Cardiac fibroblast (primary cell): Measurements from ENCODE around the gene CFAP91.

Experiments
- DNase-seq, 2 donors: peaks; one replicate each; pipeline versions ENCODE4 v3.0.0 to v3.0.0-alpha.2; 2010; ENCODE audit warnings: low read depth in 2 of 2
- H3K4me3 ChIP-seq, 2 donors: replicated peaks in 1 of 2; 1 replicate in 1 of 2; 2 replicates in 1 of 2; pipeline ENCODE4 v1.5.1; 2011; ENCODE audit warnings: low read depth in 2 of 2, low read length in 2 of 2, mild to moderate bottlenecking in 2 of 2, moderate library complexity in 1 of 2
- TF ChIP-seq, protein P1 (sequence below): IDR thresholded peaks from one replicate; pipeline ENCODE4 v1.5.1; 2011; ENCODE audit warnings: low read depth, mild to moderate bottlenecking, low read length, inconsistent platforms

Gene CFAP91

DNA sequence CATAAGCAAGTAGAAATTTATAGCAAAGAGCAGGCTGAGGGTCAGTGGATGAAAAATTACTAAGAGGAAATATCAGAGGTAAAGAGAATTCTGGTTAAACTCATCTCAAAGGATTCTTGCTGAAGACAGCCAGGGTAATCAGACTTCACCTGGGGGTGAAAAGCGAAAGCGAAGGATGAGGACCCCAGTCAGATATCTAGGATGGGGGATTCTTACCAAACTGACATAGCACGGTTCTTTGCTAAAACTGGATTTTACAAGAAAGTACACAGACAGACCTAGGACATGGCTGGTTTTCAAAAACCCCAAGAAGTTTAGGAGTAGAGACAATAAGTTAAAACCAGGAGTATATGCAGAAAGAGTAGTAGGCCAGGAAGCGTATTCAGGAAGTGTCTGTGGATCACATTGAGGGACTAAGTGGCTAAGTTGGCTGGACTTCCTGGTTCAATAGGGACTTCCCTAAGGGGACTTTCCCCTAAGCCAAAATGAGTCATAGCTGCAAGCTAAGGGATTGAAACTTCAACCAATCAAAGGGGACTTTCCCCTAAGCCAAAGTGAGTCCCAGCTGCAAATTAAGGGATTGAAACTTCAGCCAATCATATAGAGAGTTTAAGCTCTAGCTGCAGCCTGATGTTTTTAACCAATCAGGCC, 2.4 kb upstream of the CFAP91 start:
- peak; percentile 13 to 80 for DNase-seq
- no peak overlapping the region for H3K4me3 ChIP-seq
- TF ChIP-seq, protein P1, sequence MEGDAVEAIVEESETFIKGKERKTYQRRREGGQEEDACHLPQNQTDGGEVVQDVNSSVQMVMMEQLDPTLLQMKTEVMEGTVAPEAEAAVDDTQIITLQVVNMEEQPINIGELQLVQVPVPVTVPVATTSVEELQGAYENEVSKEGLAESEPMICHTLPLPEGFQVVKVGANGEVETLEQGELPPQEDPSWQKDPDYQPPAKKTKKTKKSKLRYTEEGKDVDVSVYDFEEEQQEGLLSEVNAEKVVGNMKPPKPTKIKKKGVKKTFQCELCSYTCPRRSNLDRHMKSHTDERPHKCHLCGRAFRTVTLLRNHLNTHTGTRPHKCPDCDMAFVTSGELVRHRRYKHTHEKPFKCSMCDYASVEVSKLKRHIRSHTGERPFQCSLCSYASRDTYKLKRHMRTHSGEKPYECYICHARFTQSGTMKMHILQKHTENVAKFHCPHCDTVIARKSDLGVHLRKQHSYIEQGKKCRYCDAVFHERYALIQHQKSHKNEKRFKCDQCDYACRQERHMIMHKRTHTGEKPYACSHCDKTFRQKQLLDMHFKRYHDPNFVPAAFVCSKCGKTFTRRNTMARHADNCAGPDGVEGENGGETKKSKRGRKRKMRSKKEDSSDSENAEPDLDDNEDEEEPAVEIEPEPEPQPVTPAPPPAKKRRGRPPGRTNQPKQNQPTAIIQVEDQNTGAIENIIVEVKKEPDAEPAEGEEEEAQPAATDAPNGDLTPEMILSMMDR: no peak

DNA sequence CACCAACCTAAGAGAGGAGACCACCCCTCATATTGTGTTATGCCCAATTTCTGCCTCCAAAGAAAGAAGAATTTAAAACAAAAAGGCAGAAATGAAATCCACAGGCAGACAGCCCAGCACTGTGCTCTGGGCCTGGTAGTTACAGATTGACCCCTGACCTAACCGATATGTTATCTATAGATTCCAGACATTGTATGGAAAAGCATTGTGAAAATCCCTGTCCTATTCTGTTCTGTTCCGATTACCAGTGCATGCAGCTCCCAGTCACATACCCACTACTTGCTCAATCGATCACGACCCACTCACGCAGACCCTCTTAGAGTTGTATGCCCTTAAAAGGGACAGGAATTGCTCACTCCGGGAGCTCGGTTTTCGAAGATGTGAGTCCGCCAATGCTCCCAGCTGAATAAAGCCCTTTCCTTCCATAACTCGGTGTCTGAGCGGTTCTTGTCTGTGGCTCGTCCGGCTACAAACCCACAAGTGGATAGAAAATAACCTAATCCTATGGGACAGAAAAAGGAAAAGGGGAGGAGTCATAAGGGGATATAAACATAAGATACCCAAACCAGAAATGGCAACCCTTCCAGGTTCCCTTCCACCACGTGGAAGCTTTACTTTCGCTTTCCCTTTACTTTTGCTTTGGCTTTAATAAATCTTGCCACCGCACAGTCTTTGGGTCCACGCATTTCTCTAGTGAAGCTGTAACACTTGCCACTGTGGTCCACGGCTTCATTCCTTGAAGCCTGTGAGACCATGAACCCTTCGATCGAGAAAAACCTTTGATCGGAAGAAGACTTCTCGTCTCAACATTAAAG, 1.7 kb upstream of the CFAP91 start:
- TF ChIP-seq, protein P1: no peak
- no peak overlapping the region for H3K4me3 ChIP-seq
- DNase-seq: no peak

DNA sequence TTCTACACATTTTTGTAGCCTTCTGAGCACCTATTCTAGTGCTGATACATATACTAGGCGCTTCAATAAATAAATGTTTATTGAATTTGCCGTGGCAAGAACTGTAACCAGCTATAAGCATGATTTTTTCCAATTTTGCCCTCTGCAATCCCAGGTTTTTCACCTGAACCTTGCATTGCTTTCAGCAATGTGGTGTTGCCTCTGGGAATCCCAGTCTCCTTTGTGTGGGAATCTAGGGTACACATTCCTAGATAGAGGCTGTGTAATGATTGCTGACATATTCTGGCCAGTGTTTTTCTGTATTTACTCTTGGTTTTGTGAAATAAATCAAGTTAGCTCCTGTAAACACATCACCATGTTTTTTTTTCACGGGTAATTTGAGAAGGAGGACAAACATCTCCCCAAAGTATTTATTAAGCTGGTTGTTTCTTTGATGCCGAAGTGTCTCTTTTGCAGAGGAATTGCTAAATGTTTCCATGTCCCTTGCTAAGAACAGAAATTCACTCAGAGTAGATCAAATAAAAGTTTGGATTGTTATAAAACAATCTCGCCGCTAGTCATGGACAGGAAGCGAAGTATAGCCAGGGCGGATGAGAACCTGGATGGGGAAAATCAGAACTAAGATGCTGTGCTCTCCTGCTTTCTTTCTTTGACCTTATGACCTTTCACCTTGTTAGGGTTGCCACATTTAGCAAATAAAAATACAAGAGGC, 1.2 kb downstream of the CFAP91 start:
- no peak overlapping the region for H3K4me3 ChIP-seq
- TF ChIP-seq, protein P1: no peak

DNA sequence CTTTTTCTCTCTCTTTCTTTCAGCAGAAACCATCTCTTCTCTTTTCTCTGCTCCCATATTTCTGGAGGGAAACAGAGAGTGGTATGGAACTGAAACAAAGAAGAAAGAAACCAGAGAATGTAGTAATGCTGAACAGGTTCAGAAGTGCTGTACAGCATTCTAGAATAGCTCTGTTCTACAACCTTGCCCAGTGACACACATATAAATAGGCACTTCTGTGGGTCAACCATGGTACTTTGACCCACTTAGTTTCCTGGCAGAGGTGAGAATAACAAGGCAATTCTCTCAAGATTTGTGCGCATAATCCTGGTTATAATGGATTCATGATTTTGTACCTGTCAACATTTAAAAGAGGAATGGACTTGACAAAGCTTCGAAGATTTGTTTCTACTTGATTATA, 12.3 kb downstream of the CFAP91 start:
- H3K4me3 ChIP-seq: no peak overlapping the region
- no peak for DNase-seq
- TF ChIP-seq, protein P1: no peak

More for the DNA sequence above, 1.2 kb downstream of the CFAP91 start:
- no peak for DNase-seq

DNA sequence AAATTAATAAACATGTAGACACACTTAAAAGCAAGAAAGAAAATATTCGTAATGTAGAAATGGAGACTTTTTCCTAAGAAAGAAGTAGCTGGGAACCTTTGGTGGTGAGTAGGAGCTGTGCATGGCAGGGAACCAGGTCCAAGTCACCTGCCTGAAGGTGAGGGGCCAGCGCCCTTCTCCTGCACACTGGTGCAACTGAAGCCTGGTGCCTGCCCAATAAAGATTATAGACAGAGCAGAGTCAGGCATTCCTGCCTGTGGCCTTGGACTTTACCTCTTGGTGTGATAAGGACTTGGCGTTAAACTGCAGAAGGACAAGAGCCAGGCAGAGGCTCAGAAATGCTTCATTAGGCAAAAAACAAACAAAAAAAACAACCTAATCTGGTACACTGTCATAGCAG, 14.2 kb downstream of the CFAP91 start:
- no peak for DNase-seq
- TF ChIP-seq, protein P1: no peak
- no peak overlapping the region for H3K4me3 ChIP-seq

DNA sequence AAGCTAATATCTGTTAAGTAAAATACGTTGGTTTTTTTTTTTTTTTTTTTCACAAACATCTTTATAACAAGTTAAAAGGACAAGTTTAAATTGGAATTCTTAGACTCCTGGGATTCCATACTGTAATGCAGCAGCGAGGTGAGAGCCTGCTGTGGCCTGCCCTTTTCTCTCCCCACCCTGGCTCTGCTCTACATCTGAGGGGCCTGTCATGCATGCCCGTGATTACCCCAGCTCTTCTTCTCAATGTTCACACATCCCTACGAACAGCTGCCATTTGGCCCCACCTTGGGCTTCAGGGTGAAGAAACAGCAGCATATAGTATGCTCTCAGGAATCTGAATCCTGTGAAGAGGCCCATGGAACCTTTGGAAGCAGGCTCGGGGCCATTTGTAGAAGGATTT, 14.7 kb downstream of the CFAP91 start:
- no peak overlapping the region for H3K4me3 ChIP-seq
- DNase-seq: no peak
- TF ChIP-seq, protein P1: no peak
